ENCODE data around the gene NEGR1.

Gene NEGR1

DNA sequence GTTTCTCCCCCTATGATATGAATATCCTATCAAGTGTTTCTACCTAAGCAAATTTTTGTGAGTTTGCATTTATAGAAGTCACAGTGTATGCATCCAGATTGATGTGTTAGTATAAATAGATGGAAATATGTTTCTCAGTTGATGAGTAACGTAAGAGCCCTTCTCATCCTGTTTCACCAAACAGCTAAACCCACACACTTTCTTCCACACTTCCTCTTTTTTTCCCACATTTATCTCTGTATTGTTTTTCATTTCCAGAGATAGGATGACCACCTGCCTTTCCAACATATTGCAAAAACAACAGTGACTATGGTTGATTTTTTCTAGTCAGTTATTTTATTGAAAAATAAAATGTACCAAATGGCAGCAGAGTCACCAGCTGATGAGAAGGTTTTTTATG is 490.1 kb downstream of the NEGR1 start:
- H3K27ac ChIP-seq = no peak overlapping the region
- TF ChIP-seq, protein P1, sequence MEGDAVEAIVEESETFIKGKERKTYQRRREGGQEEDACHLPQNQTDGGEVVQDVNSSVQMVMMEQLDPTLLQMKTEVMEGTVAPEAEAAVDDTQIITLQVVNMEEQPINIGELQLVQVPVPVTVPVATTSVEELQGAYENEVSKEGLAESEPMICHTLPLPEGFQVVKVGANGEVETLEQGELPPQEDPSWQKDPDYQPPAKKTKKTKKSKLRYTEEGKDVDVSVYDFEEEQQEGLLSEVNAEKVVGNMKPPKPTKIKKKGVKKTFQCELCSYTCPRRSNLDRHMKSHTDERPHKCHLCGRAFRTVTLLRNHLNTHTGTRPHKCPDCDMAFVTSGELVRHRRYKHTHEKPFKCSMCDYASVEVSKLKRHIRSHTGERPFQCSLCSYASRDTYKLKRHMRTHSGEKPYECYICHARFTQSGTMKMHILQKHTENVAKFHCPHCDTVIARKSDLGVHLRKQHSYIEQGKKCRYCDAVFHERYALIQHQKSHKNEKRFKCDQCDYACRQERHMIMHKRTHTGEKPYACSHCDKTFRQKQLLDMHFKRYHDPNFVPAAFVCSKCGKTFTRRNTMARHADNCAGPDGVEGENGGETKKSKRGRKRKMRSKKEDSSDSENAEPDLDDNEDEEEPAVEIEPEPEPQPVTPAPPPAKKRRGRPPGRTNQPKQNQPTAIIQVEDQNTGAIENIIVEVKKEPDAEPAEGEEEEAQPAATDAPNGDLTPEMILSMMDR (IDR thresholded peaks at IDR 0.05) = no peak
- no peak for TF ChIP-seq ZFX (IDR thresholded peaks at IDR 0.05; ENCODE audit: borderline replicate concordance)

DNA sequence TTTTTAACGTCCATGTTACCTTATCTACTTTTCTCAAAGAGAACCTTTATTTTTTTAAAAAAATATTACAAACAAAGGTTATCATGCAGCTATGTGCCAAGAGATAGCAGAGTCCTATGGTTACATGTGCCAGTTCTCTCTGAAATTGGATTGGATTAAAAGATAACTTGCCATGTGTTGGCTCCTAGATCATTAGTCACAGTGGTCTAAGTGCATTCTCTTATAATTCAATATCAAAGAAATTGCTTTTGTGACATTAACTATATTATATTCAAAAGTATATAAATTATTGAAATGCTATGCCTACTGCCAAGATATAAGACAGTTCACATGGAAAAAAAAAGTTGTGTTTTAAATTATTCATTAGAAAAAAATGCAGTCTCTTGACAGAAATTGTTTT is 494.2 kb downstream of the NEGR1 start:
- no peak overlapping the region for H3K27ac ChIP-seq
- TF ChIP-seq, protein P1 (IDR thresholded peaks at IDR 0.05) = no peak
- TF ChIP-seq ZFX (IDR thresholded peaks at IDR 0.05; ENCODE audit: borderline replicate concordance) = no peak

DNA sequence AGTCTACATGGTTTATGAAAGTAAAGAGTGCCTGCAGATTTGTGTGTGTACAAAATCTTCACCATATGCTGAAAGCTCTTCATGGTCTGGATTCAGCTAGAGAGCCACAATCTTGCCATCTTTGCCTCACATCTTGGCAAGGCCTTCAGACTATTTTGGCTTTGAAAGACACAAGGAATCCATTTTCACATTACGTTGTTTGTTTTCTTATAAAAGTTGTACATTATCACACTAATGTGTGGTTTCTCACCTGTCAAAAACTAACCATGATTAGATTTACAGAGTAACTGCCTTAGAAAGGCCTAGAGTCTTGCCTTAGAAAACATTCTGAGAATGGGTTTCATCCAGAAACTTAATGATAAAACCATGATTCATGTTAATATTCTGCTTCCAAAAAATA is 494.6 kb downstream of the NEGR1 start:
- TF ChIP-seq ZFX (IDR thresholded peaks at IDR 0.05; ENCODE audit: borderline replicate concordance) = no peak
- TF ChIP-seq, protein P1 (IDR thresholded peaks at IDR 0.05) = no peak
- H3K27ac ChIP-seq = no peak overlapping the region

DNA sequence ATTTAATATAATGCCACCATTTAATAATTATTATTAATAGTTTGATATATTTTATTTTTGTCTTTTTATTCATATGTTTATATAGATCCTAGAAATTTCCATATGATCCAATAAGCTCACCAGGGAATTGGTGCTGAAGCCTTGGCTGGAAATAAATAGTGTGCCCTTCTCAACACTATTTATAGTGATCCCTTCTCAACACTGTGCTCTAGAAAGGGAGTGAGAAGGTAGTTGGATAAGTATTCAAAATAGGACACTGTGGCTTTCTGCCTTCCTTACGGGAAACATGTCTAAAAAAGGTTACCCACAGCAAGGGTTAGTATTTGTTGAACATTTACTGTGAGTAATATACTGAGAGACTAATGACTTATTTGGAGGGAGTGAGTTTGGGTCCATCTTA is 496.1 kb downstream of the NEGR1 start:
- no peak overlapping the region for H3K27ac ChIP-seq
- no peak for TF ChIP-seq ZFX (IDR thresholded peaks at IDR 0.05; ENCODE audit: borderline replicate concordance)

DNA sequence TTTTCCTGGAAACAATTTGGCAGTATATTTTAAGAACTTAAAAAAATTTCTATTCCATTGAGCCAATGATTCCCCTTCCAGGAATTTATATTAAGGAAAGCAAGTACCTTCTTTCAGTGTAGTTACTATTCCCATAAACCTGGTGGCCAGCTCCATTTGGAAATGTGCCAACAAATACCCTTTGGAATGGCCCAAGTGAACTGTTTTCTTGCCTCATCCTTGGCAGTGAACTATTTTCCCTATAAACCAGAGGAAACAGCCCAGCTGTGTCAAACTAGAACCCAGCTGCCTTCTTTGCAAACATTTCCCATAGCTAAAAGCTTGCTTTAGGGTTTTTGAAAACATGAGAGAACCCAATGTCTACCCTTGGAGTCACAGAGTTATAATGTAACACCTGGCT is 496.9 kb downstream of the NEGR1 start:
- H3K27ac ChIP-seq = no peak overlapping the region
- no peak for TF ChIP-seq ZFX (IDR thresholded peaks at IDR 0.05; ENCODE audit: borderline replicate concordance)
- TF ChIP-seq, protein P1 (IDR thresholded peaks at IDR 0.05) = no peak

DNA sequence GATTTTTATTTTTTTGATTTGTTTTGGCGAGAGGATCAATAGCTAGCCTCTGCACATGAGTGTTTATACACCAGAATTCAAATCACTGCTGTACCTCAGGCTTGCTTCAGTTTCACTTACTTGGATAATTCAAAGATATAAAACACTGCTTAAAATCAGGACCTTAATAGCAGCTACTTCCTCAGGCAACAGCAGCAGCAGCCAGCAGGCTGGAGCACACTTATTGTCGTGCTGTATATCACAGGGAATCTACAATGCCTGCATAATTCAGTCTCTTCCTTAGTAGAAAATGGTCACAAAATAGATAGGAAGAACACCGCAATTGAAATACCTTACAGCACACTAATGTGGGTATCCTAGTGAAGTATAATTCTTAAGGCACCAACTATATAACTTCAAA is 497.3 kb downstream of the NEGR1 start:
- H3K27ac ChIP-seq = no peak overlapping the region
- TF ChIP-seq, protein P1 (IDR thresholded peaks at IDR 0.05) = no peak
- TF ChIP-seq ZFX (IDR thresholded peaks at IDR 0.05; ENCODE audit: borderline replicate concordance) = no peak

DNA sequence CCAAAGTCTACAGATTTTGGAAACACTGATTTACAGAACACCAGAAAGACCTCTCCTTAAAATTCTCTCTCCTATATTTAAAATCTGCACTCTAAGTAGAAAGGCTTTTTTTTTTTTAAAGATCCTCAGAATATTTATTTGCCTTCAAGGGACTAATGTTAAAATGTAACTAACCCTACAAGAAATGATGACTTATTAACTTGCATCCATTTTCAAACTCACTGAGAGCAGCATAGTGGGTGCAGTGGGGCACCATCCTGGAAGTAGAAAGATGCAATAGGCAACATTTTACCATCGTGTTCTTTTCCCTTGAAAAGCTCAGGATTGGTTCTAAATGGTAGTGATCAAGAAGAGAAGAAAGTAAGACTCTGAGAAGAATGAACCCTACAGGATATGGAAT is 498.1 kb downstream of the NEGR1 start:
- TF ChIP-seq, protein P1 (IDR thresholded peaks at IDR 0.05) = no peak
- no peak for TF ChIP-seq ZFX (IDR thresholded peaks at IDR 0.05; ENCODE audit: borderline replicate concordance)
- H3K27ac ChIP-seq = no peak overlapping the region

DNA sequence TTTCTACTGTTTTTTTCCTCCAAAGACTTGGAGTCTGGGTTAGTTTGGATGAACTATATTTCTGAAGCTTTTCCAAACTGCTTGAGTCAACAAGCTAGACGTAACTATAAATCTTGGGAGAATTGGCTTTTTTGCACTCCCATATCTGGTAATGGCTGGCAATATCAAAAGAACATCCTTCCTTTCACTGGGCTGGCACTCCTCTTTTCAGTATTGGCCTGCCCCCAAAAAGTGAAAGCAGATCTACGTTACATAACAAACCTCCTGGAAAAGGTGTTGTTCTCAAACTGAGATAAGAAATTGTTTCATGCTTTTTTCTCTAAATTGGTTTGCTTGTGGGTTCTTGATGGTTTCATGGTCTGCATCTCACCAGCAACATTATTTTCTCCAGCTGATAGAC is 499.3 kb downstream of the NEGR1 start:
- no peak overlapping the region for H3K27ac ChIP-seq

More for the DNA sequence above, 499.3 kb downstream of the NEGR1 start:
- TF ChIP-seq ZFX (IDR thresholded peaks at IDR 0.05; ENCODE audit: borderline replicate concordance) = no peak
- TF ChIP-seq, protein P1 (IDR thresholded peaks at IDR 0.05) = no peak

Measured in 22Rv1 (cell line).